Panc1 (cell line): Measurements from ENCODE around the gene KRT8.

Experiments used
- POLR2AphosphoS5 ChIP-seq: IDR thresholded peaks from 2 replicates; pipeline ENCODE4 v1.6.1; 2012; ENCODE audit warnings: mild to moderate bottlenecking, low read depth, low read length, moderate library complexity
- SIN3A ChIP-seq: IDR thresholded peaks from 2 replicates; pipeline ENCODE4 v1.6.1; 2012; ENCODE audit warnings: low read depth, mild to moderate bottlenecking, low read length, moderate library complexity, borderline replicate concordance; ENCODE audit not compliant: insufficient read depth
- TF ChIP-seq, protein P1 (sequence below): fragments of 450-650 bp; IDR thresholded peaks from 2 replicates; pipeline ENCODE4 v1.5.1; 2017; ENCODE audit warnings: mild to moderate bottlenecking

DNA sequence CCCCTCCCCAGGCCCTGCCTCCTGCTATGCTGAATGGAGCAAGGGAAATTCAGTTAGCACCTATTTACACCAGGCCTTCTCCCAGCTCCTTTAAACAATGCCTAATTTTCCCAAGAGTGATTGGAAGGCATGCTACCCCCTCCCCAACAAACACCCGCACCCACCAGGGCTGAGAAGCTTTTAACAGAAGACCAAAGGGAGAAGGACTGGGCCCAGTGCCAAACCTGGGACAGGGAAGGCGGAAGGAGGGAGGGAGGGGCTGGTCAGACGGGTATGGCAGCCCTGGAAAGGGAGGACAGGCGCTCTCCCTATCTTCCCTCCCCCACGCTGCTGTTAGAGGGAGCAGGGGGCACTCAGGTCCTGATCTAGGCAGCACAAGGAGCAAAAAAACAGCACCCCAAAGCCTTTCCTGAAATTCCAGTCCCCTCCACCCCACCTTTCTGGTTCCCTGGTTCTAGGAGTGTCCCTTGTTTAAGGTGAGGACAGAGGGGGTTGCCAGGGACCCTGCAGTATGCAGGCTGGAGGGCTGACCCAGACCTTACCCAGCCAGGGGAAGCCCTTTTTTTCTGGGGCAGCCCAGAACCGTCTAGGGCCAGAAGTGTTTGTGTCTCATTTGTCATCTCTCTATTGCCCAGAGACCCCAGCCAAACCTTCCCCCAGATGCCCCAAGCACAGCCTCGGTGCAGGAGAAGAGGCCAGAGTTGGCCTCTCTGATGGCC lies 2.4 kb upstream of the KRT8 start:
- TF ChIP-seq, protein P1, sequence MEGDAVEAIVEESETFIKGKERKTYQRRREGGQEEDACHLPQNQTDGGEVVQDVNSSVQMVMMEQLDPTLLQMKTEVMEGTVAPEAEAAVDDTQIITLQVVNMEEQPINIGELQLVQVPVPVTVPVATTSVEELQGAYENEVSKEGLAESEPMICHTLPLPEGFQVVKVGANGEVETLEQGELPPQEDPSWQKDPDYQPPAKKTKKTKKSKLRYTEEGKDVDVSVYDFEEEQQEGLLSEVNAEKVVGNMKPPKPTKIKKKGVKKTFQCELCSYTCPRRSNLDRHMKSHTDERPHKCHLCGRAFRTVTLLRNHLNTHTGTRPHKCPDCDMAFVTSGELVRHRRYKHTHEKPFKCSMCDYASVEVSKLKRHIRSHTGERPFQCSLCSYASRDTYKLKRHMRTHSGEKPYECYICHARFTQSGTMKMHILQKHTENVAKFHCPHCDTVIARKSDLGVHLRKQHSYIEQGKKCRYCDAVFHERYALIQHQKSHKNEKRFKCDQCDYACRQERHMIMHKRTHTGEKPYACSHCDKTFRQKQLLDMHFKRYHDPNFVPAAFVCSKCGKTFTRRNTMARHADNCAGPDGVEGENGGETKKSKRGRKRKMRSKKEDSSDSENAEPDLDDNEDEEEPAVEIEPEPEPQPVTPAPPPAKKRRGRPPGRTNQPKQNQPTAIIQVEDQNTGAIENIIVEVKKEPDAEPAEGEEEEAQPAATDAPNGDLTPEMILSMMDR = no peak
- TF ChIP-seq POLR2AphosphoS5 = no peak
- TF ChIP-seq SIN3A = no peak
